GM12875 (cell line): ENCODE data around the gene GFRA4.

ENCODE experiments used
- H3K4me3 ChIP-seq: one replicate; pipeline ENCODE4 v1.5.1; 2011; ENCODE audit warnings: low read depth, low read length, control low read depth
- TF ChIP-seq, protein P1 (sequence below): IDR thresholded peaks from 2 replicates; pipeline ENCODE4 v1.5.1; 2011; ENCODE audit warnings: low read depth, mild to moderate bottlenecking, control low read depth, inconsistent platforms, low read length, moderate library complexity, borderline replicate concordance; ENCODE audit not compliant: insufficient read depth

The GFRA4 gene

DNA sequence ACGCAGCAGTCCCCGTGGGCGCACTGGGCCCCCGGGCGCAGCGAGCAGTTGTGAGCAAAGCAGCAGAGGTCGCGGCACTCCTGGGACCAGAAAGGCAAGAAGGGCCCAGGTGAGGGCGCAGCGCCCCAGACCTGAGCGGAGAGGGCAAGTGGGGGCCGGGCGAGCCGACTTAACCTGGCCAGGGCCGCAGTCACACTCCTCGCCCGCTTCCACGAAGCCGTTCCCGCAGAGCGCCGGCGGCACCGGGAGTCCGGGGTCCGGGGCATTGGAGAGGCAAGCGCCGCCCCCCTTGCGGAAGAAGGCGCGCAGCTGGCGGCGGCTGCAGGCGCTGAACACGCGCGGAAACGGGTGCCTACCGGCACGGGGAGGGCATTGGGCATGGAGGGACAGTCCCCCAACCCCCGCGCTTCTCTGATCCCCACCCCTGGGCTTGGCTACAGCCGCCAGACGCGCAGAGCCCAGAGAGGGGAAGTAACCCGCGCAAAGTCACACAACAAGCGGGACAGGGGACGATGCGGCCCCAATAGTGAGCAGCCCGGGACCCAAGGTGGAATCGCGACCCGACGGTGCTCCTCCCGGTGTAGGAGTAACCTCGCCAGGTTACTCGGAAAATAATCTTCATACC, 9.5 kb upstream of the GFRA4 start:
- TF ChIP-seq, protein P1, sequence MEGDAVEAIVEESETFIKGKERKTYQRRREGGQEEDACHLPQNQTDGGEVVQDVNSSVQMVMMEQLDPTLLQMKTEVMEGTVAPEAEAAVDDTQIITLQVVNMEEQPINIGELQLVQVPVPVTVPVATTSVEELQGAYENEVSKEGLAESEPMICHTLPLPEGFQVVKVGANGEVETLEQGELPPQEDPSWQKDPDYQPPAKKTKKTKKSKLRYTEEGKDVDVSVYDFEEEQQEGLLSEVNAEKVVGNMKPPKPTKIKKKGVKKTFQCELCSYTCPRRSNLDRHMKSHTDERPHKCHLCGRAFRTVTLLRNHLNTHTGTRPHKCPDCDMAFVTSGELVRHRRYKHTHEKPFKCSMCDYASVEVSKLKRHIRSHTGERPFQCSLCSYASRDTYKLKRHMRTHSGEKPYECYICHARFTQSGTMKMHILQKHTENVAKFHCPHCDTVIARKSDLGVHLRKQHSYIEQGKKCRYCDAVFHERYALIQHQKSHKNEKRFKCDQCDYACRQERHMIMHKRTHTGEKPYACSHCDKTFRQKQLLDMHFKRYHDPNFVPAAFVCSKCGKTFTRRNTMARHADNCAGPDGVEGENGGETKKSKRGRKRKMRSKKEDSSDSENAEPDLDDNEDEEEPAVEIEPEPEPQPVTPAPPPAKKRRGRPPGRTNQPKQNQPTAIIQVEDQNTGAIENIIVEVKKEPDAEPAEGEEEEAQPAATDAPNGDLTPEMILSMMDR: no peak
- no peak overlapping the region for H3K4me3 ChIP-seq

DNA sequence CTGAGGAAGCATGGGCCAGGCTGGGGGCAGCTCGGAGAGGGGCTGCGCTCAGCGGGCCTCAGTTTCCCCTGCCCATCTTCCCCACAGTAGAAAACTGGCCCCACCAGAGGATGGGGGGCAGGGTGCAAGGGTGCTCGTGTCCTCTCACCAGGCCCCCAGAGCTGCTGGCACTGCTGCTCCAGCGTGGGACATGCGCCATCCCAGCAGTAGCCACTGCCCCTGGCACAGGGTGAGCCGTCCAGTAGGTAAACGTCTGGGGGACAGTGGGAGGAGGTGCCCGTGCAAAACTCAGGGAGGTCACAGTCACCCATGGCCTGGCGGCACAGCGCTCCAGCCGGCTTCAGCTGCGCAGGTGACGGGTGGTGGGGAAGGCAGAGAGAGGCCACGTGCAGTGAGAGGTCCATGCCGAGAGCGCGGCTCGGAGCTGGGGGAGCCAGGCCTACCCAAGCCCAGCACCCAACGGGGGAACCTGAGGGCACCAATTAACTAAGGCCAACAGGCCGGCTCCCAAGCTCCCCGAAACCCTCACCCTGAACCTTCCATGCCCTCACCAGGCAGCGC, 8.9 kb upstream of the GFRA4 start:
- TF ChIP-seq, protein P1: no peak
- H3K4me3 ChIP-seq: no peak overlapping the region

DNA sequence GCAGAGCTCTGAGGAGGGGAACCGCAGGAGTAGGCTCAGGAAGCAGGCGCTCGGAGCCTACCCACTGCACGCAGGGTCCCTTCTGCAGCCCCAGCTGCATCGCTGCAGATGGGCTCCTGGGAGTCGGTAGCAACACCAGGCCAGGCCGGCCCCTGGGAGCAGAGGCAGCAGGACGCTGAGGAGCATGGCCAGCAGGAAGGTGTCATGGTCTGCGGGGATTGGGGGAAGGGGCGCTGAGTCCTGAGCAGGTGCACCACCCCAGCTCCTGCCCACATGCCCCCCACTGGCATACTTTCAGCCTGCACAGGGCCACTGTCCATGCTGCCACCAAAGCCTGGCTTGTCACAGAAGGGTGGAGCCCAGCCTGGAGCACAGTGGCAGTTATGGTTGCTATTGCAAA, 7.7 kb upstream of the GFRA4 start:
- H3K4me3 ChIP-seq: no peak overlapping the region
- TF ChIP-seq, protein P1: no peak

DNA sequence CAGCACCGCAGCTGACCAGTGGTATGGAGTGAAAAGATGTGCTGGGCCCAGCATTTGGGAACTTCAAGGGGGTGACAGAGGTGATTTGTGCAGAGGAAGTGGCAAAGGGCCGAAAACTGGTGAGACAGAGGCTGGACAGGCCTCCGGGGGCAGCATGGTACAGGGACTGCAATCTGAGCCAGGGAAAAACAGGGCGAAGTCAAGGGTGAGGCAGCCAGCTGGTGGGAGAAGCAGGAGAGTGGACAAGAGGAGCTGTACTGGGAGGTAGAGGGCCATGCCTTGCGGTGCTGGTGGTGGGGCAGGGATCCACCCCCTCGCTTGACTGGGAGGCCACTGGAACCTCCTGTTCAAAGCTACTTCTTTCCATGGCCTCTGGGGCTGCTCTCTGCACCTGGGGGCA, 7.3 kb upstream of the GFRA4 start:
- H3K4me3 ChIP-seq: no peak overlapping the region
- TF ChIP-seq, protein P1: no peak

DNA sequence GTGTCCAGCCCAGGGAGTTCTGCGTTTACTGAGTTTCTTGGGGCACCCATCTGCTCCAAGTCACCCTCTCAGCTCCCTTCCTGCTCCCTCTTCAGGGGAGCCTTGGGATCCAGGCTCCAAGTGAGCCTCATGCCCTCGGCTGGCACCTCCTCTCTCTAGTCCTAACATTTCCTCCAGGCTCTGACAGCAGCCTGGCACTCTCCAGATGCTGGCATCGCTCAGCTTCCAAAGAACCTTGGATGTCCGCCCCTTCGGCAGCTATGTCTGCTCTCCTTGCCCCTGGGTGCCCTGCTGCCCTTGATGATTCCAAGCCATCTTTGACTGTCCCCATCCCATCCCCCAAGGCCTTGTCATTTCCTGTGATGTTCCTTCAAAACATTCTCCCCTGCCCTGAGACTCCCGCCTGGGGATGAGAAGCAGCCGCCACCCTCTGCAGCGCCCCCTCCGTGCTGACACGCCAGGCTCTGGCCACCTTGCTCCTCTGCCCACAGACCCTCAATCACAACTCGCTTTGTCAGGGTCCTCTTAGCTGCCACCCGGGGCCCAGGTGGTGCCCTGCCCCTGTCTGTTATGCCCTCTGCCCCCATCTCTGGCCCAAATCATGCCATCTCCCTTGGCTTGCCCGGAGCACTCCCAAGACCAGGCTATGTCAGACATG, 6.6 kb upstream of the GFRA4 start:
- TF ChIP-seq, protein P1: no peak
- H3K4me3 ChIP-seq: no peak overlapping the region

DNA sequence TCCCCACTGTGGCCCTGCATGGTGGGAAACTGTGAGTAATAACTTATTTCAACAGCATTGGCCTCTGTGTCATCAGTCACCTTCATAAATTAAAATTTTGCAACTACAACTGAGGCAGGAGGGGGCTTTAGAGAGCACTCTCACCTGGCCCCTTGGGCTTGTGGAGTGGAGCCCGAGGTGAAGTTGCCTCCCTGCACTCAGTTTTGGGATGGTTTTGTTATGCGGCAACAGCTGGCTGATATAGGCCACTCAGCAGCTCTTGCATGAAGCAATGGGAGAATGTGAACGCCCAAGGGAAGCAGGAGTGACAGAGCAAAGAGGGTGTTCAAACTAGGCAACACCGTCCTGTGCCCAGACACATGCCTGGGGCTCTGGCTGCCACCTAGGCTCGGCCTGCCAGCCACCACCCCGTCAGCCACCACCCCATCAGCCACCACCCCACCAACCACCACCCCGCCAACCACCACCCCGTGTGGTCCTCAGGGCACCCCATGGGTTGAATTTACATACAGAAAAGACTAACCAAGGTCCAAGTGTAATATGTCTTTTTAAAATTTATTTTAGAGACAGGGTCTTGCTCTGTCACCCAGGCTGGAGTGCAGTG, 4.3 kb upstream of the GFRA4 start:
- H3K4me3 ChIP-seq: no peak overlapping the region
- TF ChIP-seq, protein P1: no peak

DNA sequence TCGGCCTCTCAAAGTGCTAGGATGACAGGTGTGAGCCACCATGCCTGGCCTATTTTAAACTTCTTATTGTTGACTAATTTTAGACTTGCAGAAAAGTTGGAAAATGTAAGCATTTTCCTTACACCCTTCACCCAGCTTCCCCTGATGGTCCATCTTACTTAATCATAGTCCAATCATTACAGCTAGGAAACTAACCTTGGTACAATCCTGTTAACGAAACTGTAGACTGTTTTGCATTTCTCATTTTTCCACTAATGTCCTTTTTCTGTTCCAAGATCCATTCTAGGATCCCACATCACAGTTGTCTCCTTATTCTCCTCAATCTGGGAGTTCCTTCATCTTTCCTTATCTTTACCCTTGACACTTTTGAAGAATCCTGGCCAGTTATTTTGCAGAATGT, 659 bp upstream of the GFRA4 start:
- TF ChIP-seq, protein P1: no peak

More for the DNA sequence above, 659 bp upstream of the GFRA4 start:
- H3K4me3 ChIP-seq: no peak overlapping the region
